Aorta (tissue), 5 donors: ENCODE data around the gene ATAD3C. TPM values are rescaled to one million over a fixed set of nuclear protein-coding genes. Genes with fewer than 3 reads are reported as not detected.
A peak's percentile ranks its signal among the peaks of the same experiment; 100 is the strongest.
"Not testable (repeated sequence)": the region's sequence is repeated elsewhere in the genome, so short reads cannot be mapped to it uniquely, and the experiment has no call there.

Experiments
- ATAC-seq: fragments of 200-7000 bp; cut with Tn5 transposase; one replicate; pipeline ENCODE4 v1.9.1; 2022; ENCODE audit warnings: moderate library complexity; ENCODE audit not compliant: low FRiP score
- DNase-seq, 2 donors: peaks; one replicate each; pipeline ENCODE4 v3.0.0-alpha.2; 2020
- H3K27ac ChIP-seq, 2 donors: one replicate each; pipeline ENCODE4 v1.5.1; 2013; ENCODE audit warnings: low read length in 2 of 2, mild to moderate bottlenecking in 2 of 2, moderate library complexity in 2 of 2, control low read depth in 1 of 2, inconsistent platforms in 1 of 2, low read depth in 1 of 2
- H3K27me3 ChIP-seq, 2 donors: one replicate each; pipeline ENCODE4 v1.6.1; 2013; ENCODE audit warnings: control low read depth in 1 of 2, low read length in 1 of 2, mild to moderate bottlenecking in 1 of 2, moderate library complexity in 1 of 2; ENCODE audit not compliant: insufficient read depth in 2 of 2, control insufficient read depth in 1 of 2
- H3K36me3 ChIP-seq, 2 donors: one replicate each; pipeline ENCODE4 v1.6.1; 2013; ENCODE audit warnings: control low read depth in 1 of 2, low read length in 1 of 2, mild to moderate bottlenecking in 1 of 2; ENCODE audit not compliant: insufficient read depth in 2 of 2, control insufficient read depth in 1 of 2
- H3K4me1 ChIP-seq, 2 donors: one replicate each; pipeline ENCODE4 v1.6.1; 2013; ENCODE audit warnings: low read length in 2 of 2, control low read depth in 1 of 2, mild to moderate bottlenecking in 1 of 2, moderate library complexity in 1 of 2; ENCODE audit not compliant: insufficient read depth in 2 of 2, control insufficient read depth in 1 of 2
- H3K4me3 ChIP-seq, 2 donors: one replicate each; pipeline ENCODE4 v1.5.1; 2013; ENCODE audit warnings: low read length in 2 of 2, control low read depth in 1 of 2, mild to moderate bottlenecking in 1 of 2
- H3K9me3 ChIP-seq: one replicate; pipeline ENCODE4 v1.6.1; 2013; ENCODE audit warnings: mild to moderate bottlenecking, low read length; ENCODE audit not compliant: control insufficient read depth
- WGBS, 2 donors: extraction: QIAGEN DNeasy Blood & Tissue Kit; methylation state at CpG; one replicate each; pipeline ENCODE4 v1.1.7; 2013; 5-methylcytosine and 5-hydroxymethylcytosine counted together
- intact Hi-C, 2 donors: fragments of 100-400 bp; cut with DNase I; formaldehyde crosslinking; loops; one replicate each; pipeline versions ENCODE4 v1.14.2 to v1.15.0; 2022
- polyA plus RNA-seq, 2 donors: library from polyadenylated mRNA; stranded (reverse); fragments of 200-250 nt; gene quantifications; one replicate each; pipeline ENCODE4 v1.2.3, GENCODE V29; 2013
- total RNA-seq, 2 donors: library from RNA; stranded (reverse); fragmentation: NEBNext Ultra II Directional; extraction: Animal tissue kit (Norgen Biotek cat#: 25700); gene quantifications; one replicate each; pipeline ENCODE4 v1.2.1, GENCODE V29; 2021
- donor health status: healthy with polysubstance abuse.
- donor health status: Bipolar disorder and iron deficiency.
- donor health status: DM: no; HTN: no; CAD: no.
- donor health status: DM: no; HTN: no; CAD: no.
- donor health status: DM: yes; HTN: yes; CAD: no.

Gene ATAD3C
- total and polyA plus RNA-seq, 4 donors: 0.08 to 5.5 (median 0.42) TPM; not detected in 1

- Histone ChIP-seq H3K27ac (peak within 1 kb of the TSS in 1 of 2 donors; percentile 77), H3K27me3 (no peaks in the 10 kb centered on the region), H3K9me3 (no peaks in the 10 kb centered on the region), H3K4me3 (peak within 1 kb of the TSS; percentile 63 to 89), H3K36me3 (no peaks in the 10 kb centered on the region), H3K4me1 (no peaks in the 10 kb centered on the region)
- intact Hi-C loops: loop anchor here in 1 of 2 donors (2.0 kb wide), 1 partner anchor 63 kb away; the partner anchor contains the start of gene SSU72
- ATAC-seq (peak; percentile 98), DNase-seq (peak; percentile 99 to 100)
- WGBS, 2 donors: 0% methylated on average over 87 to 99 of the region's 99 CpGs
These were observed 62.2 kb downstream of the ATAD3C start, which contains the start of gene ATAD3A for GRCh38 chr1:1511533-1512285. TSS of gene ATAD3A (plus strand) at chr1:1512162. CDS start at chr1:1512269, 107 bp downstream.

GRCh38 chr1:1512425-1512824 is 62.9 kb downstream of the ATAD3C start:
- ATAC-seq, H3K27me3 ChIP-seq, H3K4me1 ChIP-seq, DNase-seq, intact Hi-C loops, H3K27ac ChIP-seq, H3K36me3 ChIP-seq, H3K9me3 ChIP-seq: not testable (repeated sequence)
- WGBS, 2 donors: 0% methylated on average over 21 to 49 of the region's 52 CpGs
- peak overlapping the region; percentile 42 to 65 for H3K4me3 ChIP-seq

GRCh38 chr1:1513675-1514074 is 64.2 kb downstream of the ATAD3C start:
- DNase-seq, H3K27ac ChIP-seq, intact Hi-C loops, H3K27me3 ChIP-seq, H3K36me3 ChIP-seq, H3K4me3 ChIP-seq, H3K9me3 ChIP-seq, ATAC-seq, H3K4me1 ChIP-seq: not testable (repeated sequence)
- WGBS, 2 donors: 85 to 87% methylated on average over 11 to 18 of the region's 18 CpGs

- H3K27ac ChIP-seq, intact Hi-C loops, H3K4me3 ChIP-seq, H3K36me3 ChIP-seq, ATAC-seq, H3K9me3 ChIP-seq, H3K4me1 ChIP-seq, H3K27me3 ChIP-seq, DNase-seq: not testable (repeated sequence)
- 76 to 80% methylated on average over 14 of the region's 16 CpGs for WGBS, 2 donors
These were observed 64.9 kb downstream of the ATAD3C start for GRCh38 chr1:1514376-1514775.

- H3K4me3 ChIP-seq, DNase-seq: not testable (repeated sequence)
- 94 to 95% methylated on average over 14 of the region's 14 CpGs for WGBS, 2 donors
These were observed 67.4 kb downstream of the ATAD3C start for GRCh38 chr1:1516923-1517322.

GRCh38 chr1:1517973-1518620 is 68.6 kb downstream of the ATAD3C start:
- ATAC-seq (no peak), DNase-seq (no peak)
- 92 to 93% methylated on average over 28 of the region's 28 CpGs for WGBS, 2 donors
- Histone ChIP-seq H3K36me3 (peaks cover 0 to 3% of the 10 kb centered on the region in 2 donors), H3K4me3 (no peak overlapping the region), H3K4me1 (no peaks in the 10 kb centered on the region), H3K27ac (no peak overlapping the region), H3K27me3 (no peaks in the 10 kb centered on the region), H3K9me3 (no peaks in the 10 kb centered on the region)
- intact Hi-C loops: no loop called here

More at GRCh38 chr1:1516923-1517322, 67.4 kb downstream of the ATAD3C start:
- intact Hi-C loops, H3K36me3 ChIP-seq, H3K27me3 ChIP-seq, H3K27ac ChIP-seq, ATAC-seq, H3K9me3 ChIP-seq, H3K4me1 ChIP-seq: not testable (repeated sequence)

- WGBS, 2 donors: 93% methylated on average over 18 to 19 of the region's 19 CpGs
- H3K4me1 ChIP-seq, H3K4me3 ChIP-seq, intact Hi-C loops, H3K27me3 ChIP-seq, H3K9me3 ChIP-seq, H3K36me3 ChIP-seq, DNase-seq, H3K27ac ChIP-seq, ATAC-seq: not testable (repeated sequence)
These were observed 69.1 kb downstream of the ATAD3C start for GRCh38 chr1:1518621-1519007.
